MM.1S (cell line): ENCODE results near the gene SEMA3D.

Source experiments
- DNase-seq: peaks from one replicate; pipeline ENCODE4 v3.0.0-alpha.2; 2015
- H2AFZ ChIP-seq: fragments of 300-600 bp; sonication (generic); 2 replicates; pipeline ENCODE4 v1.6.0; 2016; ENCODE audit warnings: antibody characterized with exemption, low read length
- H3F3A ChIP-seq: fragments of 300-600 bp; sonication (generic); 2 replicates; pipeline ENCODE4 v1.6.1; 2016; ENCODE audit warnings: mild to moderate bottlenecking, antibody characterized with exemption, low read length, moderate library complexity, mixed read lengths; ENCODE audit not compliant: insufficient read depth
- H3K27ac ChIP-seq: fragments of 300-600 bp; sonication (generic); 2 replicates; pipeline ENCODE4 v1.5.1; 2016; ENCODE audit warnings: mild to moderate bottlenecking, low read length
- H3K27me3 ChIP-seq: fragments of 300-600 bp; sonication (generic); replicated peaks from 2 replicates; pipeline ENCODE4 v1.6.0; 2016; ENCODE audit warnings: low read length; ENCODE audit not compliant: insufficient read depth
- H3K36me3 ChIP-seq: fragments of 300-600 bp; sonication (generic); replicated peaks from 2 replicates; pipeline ENCODE4 v1.6.1; 2016; ENCODE audit warnings: mild to moderate bottlenecking, low read length, mixed read lengths; ENCODE audit not compliant: insufficient read depth
- H3K4me1 ChIP-seq: fragments of 300-600 bp; sonication (generic); 2 replicates; pipeline ENCODE4 v1.6.1; 2016; ENCODE audit warnings: low read length, mixed read lengths
- H3K4me2 ChIP-seq: fragments of 300-600 bp; sonication (generic); 2 replicates; pipeline ENCODE4 v1.6.0; 2016; ENCODE audit warnings: low read depth, low read length
- H3K4me3 ChIP-seq: fragments of 300-600 bp; sonication (generic); 2 replicates; pipeline ENCODE4 v1.5.1; 2016; ENCODE audit warnings: low read length, mixed read lengths
- H3K79me2 ChIP-seq: fragments of 300-600 bp; sonication (generic); 2 replicates; pipeline ENCODE4 v1.6.1; 2016; ENCODE audit warnings: mixed run types, low read length, mixed read lengths
- H3K9ac ChIP-seq: fragments of 300-600 bp; sonication (generic); 2 replicates; pipeline ENCODE4 v1.6.1; 2016; ENCODE audit warnings: low read length, mixed read lengths
- H3K9me2 ChIP-seq: fragments of 300-600 bp; sonication (generic); replicated peaks from 2 replicates; pipeline ENCODE4 v1.6.1; 2016; ENCODE audit warnings: mild to moderate bottlenecking, low read length, mixed read lengths; ENCODE audit not compliant: insufficient read depth
- H3K9me3 ChIP-seq: fragments of 300-600 bp; sonication (generic); replicated peaks from 2 replicates; pipeline ENCODE4 v1.6.1; 2016; ENCODE audit warnings: mild to moderate bottlenecking, low read length, mixed read lengths; ENCODE audit not compliant: insufficient read depth
- H4K20me1 ChIP-seq: fragments of 300-600 bp; sonication (generic); 2 replicates; pipeline ENCODE4 v1.6.1; 2016; ENCODE audit warnings: mild to moderate bottlenecking, low read length, moderate library complexity, mixed read lengths; ENCODE audit not compliant: insufficient read depth
- EZH2 ChIP-seq: fragments of 300-600 bp; sonication (generic); optimal IDR thresholded peaks from 2 replicates; pipeline ENCODE3; 2017; ENCODE audit warnings: low read depth, mild to moderate bottlenecking, antibody characterized with exemption, low read length, mixed read lengths
- EZH2phosphoT487 ChIP-seq: fragments of 300-600 bp; sonication (generic); IDR thresholded peaks from 2 replicates; pipeline ENCODE4 v1.6.1; 2018; ENCODE audit warnings: antibody characterized with exemption, low read length
- TF ChIP-seq, protein P1 (sequence below): fragments of 300-600 bp; sonication (generic); IDR thresholded peaks from 2 replicates; pipeline ENCODE4 v1.5.1; 2016; ENCODE audit warnings: antibody characterized with exemption, low read length, mixed read lengths

Gene SEMA3D

DNA sequence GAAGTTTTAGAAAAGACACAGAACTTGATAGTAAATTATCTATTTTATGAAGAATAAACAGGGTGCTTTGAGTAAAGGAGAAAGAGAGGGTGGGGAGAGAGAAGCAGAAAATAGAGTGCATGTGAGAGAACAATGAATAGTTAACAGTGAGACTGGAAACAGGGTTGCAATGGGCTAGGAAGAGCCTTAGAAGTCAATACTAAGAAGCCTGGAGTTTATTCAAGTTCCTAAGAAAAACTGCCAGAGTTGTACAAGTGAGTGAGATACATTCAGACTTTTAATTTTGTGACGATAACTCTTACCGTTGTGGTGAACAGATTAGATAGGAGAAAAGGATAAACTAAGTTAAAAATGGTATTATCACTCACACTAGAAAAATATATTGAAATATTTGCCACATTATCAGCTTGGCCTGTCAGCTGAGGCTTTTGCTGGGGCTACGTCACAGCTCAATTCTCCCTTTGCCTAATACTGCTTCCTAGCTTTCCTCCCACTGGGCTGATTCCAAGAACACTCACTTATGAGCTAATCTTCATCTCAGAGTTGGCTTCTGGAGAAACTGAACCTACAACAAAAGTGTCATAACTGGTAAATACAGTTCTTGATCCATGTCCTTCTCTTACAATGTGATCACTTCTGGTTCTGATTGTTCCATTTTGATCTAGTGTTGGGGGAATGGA, 92.7 kb downstream of the SEMA3D start:
- H3K9me3 ChIP-seq = no peaks in the 10 kb centered on the region
- H3K36me3 ChIP-seq = no peaks in the 10 kb centered on the region
- H2AFZ ChIP-seq = no peak overlapping the region
- no peak for TF ChIP-seq EZH2
- TF ChIP-seq EZH2phosphoT487 = no peak
- TF ChIP-seq, protein P1, sequence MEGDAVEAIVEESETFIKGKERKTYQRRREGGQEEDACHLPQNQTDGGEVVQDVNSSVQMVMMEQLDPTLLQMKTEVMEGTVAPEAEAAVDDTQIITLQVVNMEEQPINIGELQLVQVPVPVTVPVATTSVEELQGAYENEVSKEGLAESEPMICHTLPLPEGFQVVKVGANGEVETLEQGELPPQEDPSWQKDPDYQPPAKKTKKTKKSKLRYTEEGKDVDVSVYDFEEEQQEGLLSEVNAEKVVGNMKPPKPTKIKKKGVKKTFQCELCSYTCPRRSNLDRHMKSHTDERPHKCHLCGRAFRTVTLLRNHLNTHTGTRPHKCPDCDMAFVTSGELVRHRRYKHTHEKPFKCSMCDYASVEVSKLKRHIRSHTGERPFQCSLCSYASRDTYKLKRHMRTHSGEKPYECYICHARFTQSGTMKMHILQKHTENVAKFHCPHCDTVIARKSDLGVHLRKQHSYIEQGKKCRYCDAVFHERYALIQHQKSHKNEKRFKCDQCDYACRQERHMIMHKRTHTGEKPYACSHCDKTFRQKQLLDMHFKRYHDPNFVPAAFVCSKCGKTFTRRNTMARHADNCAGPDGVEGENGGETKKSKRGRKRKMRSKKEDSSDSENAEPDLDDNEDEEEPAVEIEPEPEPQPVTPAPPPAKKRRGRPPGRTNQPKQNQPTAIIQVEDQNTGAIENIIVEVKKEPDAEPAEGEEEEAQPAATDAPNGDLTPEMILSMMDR = no peak
- no peak overlapping the region for H3K4me3 ChIP-seq
- H3K4me2 ChIP-seq = no peak overlapping the region
- no peaks in the 10 kb centered on the region for H3K9me2 ChIP-seq
- H3K27me3 ChIP-seq = no peaks in the 10 kb centered on the region
- H3K27ac ChIP-seq = no peak overlapping the region
- no peaks in the 10 kb centered on the region for H3K79me2 ChIP-seq
- DNase-seq = no peak
- no peaks in the 10 kb centered on the region for H3K4me1 ChIP-seq
- H3K9ac ChIP-seq = no peak overlapping the region
- no peaks in the 10 kb centered on the region for H4K20me1 ChIP-seq
- no peaks in the 10 kb centered on the region for H3F3A ChIP-seq

DNA sequence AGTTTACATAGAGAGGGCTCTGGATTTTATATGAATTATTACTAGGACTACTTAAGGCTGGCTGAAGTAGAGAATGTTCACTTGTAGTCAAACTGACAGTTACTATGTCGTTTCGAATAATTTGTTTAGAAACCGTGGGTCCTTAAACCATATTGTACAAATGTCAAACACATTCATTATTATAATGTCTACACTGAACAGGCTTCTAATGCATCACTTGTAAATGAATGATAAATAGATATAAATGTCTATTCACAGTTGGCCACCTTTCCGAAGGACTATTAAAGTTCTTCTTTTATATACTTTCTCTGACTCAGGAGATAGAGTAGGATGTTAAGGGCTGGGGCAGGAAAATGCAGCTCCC, 95.3 kb downstream of the SEMA3D start:
- no peaks in the 10 kb centered on the region for H3K79me2 ChIP-seq
- no peaks in the 10 kb centered on the region for H3K27me3 ChIP-seq
- DNase-seq = no peak
- no peaks in the 10 kb centered on the region for H3K4me1 ChIP-seq
- no peak overlapping the region for H3K27ac ChIP-seq
- H3K9me2 ChIP-seq = no peaks in the 10 kb centered on the region
- no peaks in the 10 kb centered on the region for H3K36me3 ChIP-seq
- TF ChIP-seq, protein P1 = no peak
- TF ChIP-seq EZH2phosphoT487 (no peak), EZH2 (no peak)
- H3K9me3 ChIP-seq = no peaks in the 10 kb centered on the region
- no peaks in the 10 kb centered on the region for H3F3A ChIP-seq
- no peak overlapping the region for H3K9ac ChIP-seq
- no peak overlapping the region for H3K4me3 ChIP-seq
- no peak overlapping the region for H3K4me2 ChIP-seq
- H2AFZ ChIP-seq = no peak overlapping the region
- no peaks in the 10 kb centered on the region for H4K20me1 ChIP-seq

DNA sequence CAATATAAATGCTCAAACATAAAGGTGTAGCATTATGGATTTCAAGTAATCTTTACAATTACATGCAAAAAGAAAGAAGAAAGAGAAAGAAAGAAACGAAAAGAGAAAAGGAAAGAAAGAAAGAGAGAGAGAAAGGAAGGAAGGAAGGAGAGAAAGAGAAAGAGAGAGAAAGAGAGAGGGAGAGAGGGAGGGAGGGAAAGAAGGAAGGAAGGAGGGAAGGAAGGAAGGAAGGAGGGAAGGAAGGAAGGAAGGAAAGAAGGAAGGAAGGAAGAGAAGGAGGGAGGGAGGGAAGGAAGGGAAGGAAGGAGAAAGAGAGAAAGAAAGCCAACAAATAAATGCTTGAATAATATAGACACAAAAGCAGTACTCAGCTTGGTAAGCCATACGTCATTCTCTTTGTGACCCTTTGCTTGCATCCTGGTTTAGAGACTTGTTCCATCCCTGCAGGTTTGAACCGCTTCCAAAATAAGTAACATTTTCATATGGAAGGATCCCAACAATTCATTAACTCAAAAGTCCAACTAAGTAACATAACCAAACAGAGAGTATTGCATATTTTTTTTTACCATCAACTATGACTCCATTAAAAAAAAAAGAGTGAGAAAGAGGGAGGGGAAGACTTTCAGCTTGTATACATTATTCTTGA, 95.8 kb downstream of the SEMA3D start:
- Histone ChIP-seq H3K4me3 (no peak overlapping the region), H3K36me3 (no peaks in the 10 kb centered on the region), H2AFZ (no peak overlapping the region), H3K27ac (no peak overlapping the region), H3K9ac (no peak overlapping the region), H4K20me1 (no peaks in the 10 kb centered on the region), H3F3A (no peaks in the 10 kb centered on the region), H3K9me2 (no peaks in the 10 kb centered on the region), H3K4me2 (no peak overlapping the region), H3K9me3 (no peaks in the 10 kb centered on the region), H3K4me1 (no peaks in the 10 kb centered on the region), H3K27me3 (no peaks in the 10 kb centered on the region), H3K79me2 (no peaks in the 10 kb centered on the region)
- no peak for DNase-seq
- TF ChIP-seq, protein P1 = no peak
- TF ChIP-seq EZH2phosphoT487 = no peak
- TF ChIP-seq EZH2 = no peak
